ENCODE measurements around the gene PCNP.
"Not testable (repeated sequence)": the region's sequence is repeated elsewhere in the genome, so short reads cannot be mapped to it uniquely, and the experiment has no call there.

PCNP gene

GRCh38 chr3:101631098-101631796 is 57.3 kb downstream of the PCNP start:
- no peak for TF ChIP-seq BCL11B (tag by site-specific recombination; IDR thresholded peaks at IDR 0.05; ENCODE audit: low read depth)
- no peak for TF ChIP-seq ZNF629 (tag by site-specific recombination; IDR thresholded peaks at IDR 0.05)
- TF ChIP-seq ZEB2 (tag by site-specific recombination; IDR thresholded peaks at IDR 0.05): no peak
- TF ChIP-seq ZNF549 (tag by site-specific recombination; IDR thresholded peaks at IDR 0.05): no peak
- TF ChIP-seq, protein P1, sequence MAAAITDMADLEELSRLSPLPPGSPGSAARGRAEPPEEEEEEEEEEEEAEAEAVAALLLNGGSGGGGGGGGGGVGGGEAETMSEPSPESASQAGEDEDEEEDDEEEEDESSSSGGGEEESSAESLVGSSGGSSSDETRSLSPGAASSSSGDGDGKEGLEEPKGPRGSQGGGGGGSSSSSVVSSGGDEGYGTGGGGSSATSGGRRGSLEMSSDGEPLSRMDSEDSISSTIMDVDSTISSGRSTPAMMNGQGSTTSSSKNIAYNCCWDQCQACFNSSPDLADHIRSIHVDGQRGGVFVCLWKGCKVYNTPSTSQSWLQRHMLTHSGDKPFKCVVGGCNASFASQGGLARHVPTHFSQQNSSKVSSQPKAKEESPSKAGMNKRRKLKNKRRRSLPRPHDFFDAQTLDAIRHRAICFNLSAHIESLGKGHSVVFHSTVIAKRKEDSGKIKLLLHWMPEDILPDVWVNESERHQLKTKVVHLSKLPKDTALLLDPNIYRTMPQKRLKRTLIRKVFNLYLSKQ (tag by site-specific recombination; IDR thresholded peaks at IDR 0.05; ENCODE audit: borderline replicate concordance): no peak
- no peak for TF ChIP-seq ZBTB17 (tag by site-specific recombination; IDR thresholded peaks at IDR 0.05)
- ChIA-PET POLR2A (interaction anchor here (0.7 kb wide), 1 partner anchor 54 kb away, joined by 3 read pairs; no protein-coding TSS in a partner anchor), CTCF (no interaction called here)
- H3K27ac ChIP-seq (ENCODE audit: extremely low read depth, low read depth, low read length): no peak overlapping the region
- H3K4me3 ChIP-seq (ENCODE audit: low read depth, low read length): no peak overlapping the region
- H3K4me1 ChIP-seq (ENCODE audit: control insufficient read depth, insufficient read depth, low read length): no peaks in the 10 kb centered on the region
- no peaks in the 10 kb centered on the region for H3K9me3 ChIP-seq (ENCODE audit: control insufficient read depth, insufficient read depth, low read depth, low read length)
- H3K36me3 ChIP-seq (ENCODE audit: control insufficient read depth in 2 of 2, insufficient read depth in 1 of 2, low read length in 2 of 2): no peaks in the 10 kb centered on the region

GRCh38 chr3:101631959-101632358 is 58.0 kb downstream of the PCNP start:
- CTCF ChIA-PET: not testable (repeated sequence)

DNA sequence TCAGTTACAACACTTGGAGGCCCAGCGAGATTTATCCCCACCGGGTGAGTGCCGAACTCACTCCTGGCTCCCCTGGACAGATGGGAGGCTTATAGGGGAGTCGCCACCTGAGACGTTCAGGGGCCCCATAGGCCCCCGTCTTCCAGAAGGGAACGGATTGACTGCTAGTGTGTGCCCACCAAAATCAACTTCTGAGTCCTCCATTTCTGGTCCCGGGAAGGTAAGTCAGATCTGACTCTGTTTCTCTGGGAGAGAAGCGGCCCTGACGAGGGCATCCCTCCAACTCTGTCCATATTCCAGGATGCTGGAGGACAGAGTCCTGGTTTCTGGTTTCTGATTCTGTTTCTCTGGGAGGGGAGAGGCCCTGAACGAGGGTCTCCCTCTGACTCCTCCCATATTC is 58.6 kb downstream of the PCNP start:
- H3K27ac ChIP-seq (ENCODE audit: extremely low read depth, low read depth, low read length): no peak overlapping the region
- H3K36me3 ChIP-seq (ENCODE audit: control insufficient read depth in 2 of 2, insufficient read depth in 1 of 2, low read length in 2 of 2): no peaks in the 10 kb centered on the region
- no peaks in the 10 kb centered on the region for H3K9me3 ChIP-seq (ENCODE audit: control insufficient read depth, insufficient read depth, low read depth, low read length)
- no peaks in the 10 kb centered on the region for H3K4me1 ChIP-seq (ENCODE audit: control insufficient read depth, insufficient read depth, low read length)
- ChIA-PET POLR2A (no interaction called here), CTCF (no interaction called here)
- no peak overlapping the region for H3K4me3 ChIP-seq (ENCODE audit: low read depth, low read length)
- TF ChIP-seq ZNF184 (tag by site-specific recombination; IDR thresholded peaks at IDR 0.05) (no peak), ZNF239 (tag by site-specific recombination; IDR thresholded peaks at IDR 0.05) (no peak), PRDM2 (tag by site-specific recombination; IDR thresholded peaks at IDR 0.05; ENCODE audit: borderline replicate concordance) (no peak), PRDM4 (tag by site-specific recombination; IDR thresholded peaks at IDR 0.05) (no peak), HOXC10 (CRISPR knock-in tag; IDR thresholded peaks at IDR 0.05) (no peak), HOXA7 (CRISPR knock-in tag; IDR thresholded peaks at IDR 0.05; ENCODE audit: borderline replicate concordance) (no peak), ZNF514 (tag by site-specific recombination; IDR thresholded peaks at IDR 0.05) (no peak), ZNF23 (tag by site-specific recombination; IDR thresholded peaks at IDR 0.05; ENCODE audit: borderline replicate concordance) (no peak)
- TF ChIP-seq, protein P2, sequence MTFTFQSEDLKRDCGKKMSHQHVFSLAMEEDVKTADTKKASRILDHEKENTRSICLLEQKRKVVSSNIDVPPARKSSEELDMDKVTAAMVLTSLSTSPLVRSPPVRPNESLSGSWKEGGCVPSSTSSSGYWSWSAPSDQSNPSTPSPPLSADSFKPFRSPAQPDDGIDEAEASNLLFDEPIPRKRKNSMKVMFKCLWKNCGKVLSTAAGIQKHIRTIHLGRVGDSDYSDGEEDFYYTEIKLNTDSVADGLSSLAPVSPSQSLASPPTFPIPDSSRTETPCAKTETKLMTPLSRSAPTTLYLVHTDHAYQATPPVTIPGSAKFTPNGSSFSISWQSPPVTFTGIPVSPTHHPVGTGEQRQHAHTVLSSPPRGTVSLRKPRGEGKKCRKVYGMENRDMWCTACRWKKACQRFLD (tag by site-specific recombination; IDR thresholded peaks at IDR 0.05): no peak
- TF ChIP-seq, protein P3, sequence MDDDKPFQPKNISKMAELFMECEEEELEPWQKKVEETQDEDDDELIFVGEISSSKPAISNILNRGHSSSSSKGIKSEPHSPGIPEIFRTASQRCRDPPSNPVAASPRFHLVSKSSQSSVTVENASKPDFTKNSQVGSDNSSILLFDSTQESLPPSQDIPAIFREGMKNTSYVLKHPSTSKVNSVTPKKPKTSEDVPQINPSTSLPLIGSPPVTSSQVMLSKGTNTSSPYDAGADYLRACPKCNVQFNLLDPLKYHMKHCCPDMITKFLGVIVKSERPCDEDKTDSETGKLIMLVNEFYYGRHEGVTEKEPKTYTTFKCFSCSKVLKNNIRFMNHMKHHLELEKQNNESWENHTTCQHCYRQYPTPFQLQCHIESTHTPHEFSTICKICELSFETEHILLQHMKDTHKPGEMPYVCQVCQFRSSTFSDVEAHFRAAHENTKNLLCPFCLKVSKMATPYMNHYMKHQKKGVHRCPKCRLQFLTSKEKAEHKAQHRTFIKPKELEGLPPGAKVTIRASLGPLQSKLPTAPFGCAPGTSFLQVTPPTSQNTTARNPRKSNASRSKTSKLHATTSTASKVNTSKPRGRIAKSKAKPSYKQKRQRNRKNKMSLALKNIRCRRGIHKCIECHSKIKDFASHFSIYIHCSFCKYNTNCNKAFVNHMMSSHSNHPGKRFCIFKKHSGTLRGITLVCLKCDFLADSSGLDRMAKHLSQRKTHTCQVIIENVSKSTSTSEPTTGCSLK (tag by site-specific recombination; IDR thresholded peaks at IDR 0.05): no peak

More at GRCh38 chr3:101631959-101632358, 58.0 kb downstream of the PCNP start:
- H3K9me3 ChIP-seq (ENCODE audit: control insufficient read depth, insufficient read depth, low read depth, low read length); H3K4me1 ChIP-seq (ENCODE audit: control insufficient read depth, insufficient read depth, low read length); H3K4me3 ChIP-seq (ENCODE audit: low read depth, low read length); H3K36me3 ChIP-seq (ENCODE audit: control insufficient read depth in 2 of 2, insufficient read depth in 1 of 2, low read length in 2 of 2); H3K27ac ChIP-seq (ENCODE audit: extremely low read depth, low read depth, low read length); POLR2A ChIA-PET: not testable (repeated sequence)
